Activated CD8-positive, alpha-beta memory T cell treated with anti-CD3 and anti-CD28 coated beads, Interleukin-2, amount 50 U/mL, for 4 hours (primary cell): ENCODE results near the gene HORMAD2.
"Not testable (repeated sequence)": the region's sequence is repeated elsewhere in the genome, so short reads cannot be mapped to it uniquely, and the experiment has no call there.

Experiments
- DNase-seq: peaks from one replicate; pipeline ENCODE4 v3.0.0-alpha.2; 2020

HORMAD2 gene

GRCh38 chr22:30214703-30215407 lies 134.6 kb downstream of the HORMAD2 start:
- DNase-seq: no peak

- not testable (repeated sequence) for DNase-seq
Measured at GRCh38 chr22:30216272-30216671, 136.0 kb downstream of the HORMAD2 start.

GRCh38 chr22:30216710-30217109 lies 136.4 kb downstream of the HORMAD2 start:
- DNase-seq: no peak

- DNase-seq: no peak
Measured at GRCh38 chr22:30217698-30218560, 137.7 kb downstream of the HORMAD2 start.

- DNase-seq: no peak
Measured at GRCh38 chr22:30219049-30219654, 138.9 kb downstream of the HORMAD2 start.

- no peak for DNase-seq
Measured at GRCh38 chr22:30219668-30220278, 139.5 kb downstream of the HORMAD2 start.

GRCh38 chr22:30220338-30221012 lies 140.2 kb downstream of the HORMAD2 start:
- no peak for DNase-seq

GRCh38 chr22:30221121-30221992 lies 141.1 kb downstream of the HORMAD2 start:
- DNase-seq: peak; percentile 44

GRCh38 chr22:30222321-30222720 lies 142.1 kb downstream of the HORMAD2 start:
- no peak for DNase-seq

GRCh38 chr22:30223303-30223702 lies 143.0 kb downstream of the HORMAD2 start:
- DNase-seq: no peak

- DNase-seq: no peak
Measured at GRCh38 chr22:30224161-30224857, 144.0 kb downstream of the HORMAD2 start.

GRCh38 chr22:30225220-30225927 lies 145.1 kb downstream of the HORMAD2 start:
- no peak for DNase-seq

GRCh38 chr22:30226192-30226832 lies 146.0 kb downstream of the HORMAD2 start:
- no peak for DNase-seq
